Mesendoderm (in vitro differentiated cells): Measurements from ENCODE around the gene C14orf180.

Experiments
- DNase-seq: peaks from one replicate; pipeline ENCODE4 v3.0.0; 2013
- H2AK5ac ChIP-seq: 2 replicates; pipeline ENCODE4 v1.6.1; 2013; ENCODE audit warnings: low read length, inconsistent platforms
- H2BK120ac ChIP-seq: 2 replicates; pipeline ENCODE4 v1.6.1; 2013; ENCODE audit warnings: low read depth, mild to moderate bottlenecking, low read length, moderate library complexity, mixed read lengths
- H2BK15ac ChIP-seq: replicated peaks from 2 replicates; pipeline ENCODE4 v1.6.1; 2013; ENCODE audit warnings: low read depth, mild to moderate bottlenecking, moderate library complexity
- H2BK5ac ChIP-seq: 2 replicates; pipeline ENCODE4 v1.6.1; 2013; ENCODE audit warnings: low read length, inconsistent platforms
- H3K18ac ChIP-seq: 2 replicates; pipeline ENCODE4 v1.6.1; 2013; ENCODE audit warnings: mild to moderate bottlenecking, low read length, mixed read lengths
- H3K23ac ChIP-seq: one replicate; pipeline ENCODE4 v1.6.1; 2013; ENCODE audit warnings: low read length
- H3K27ac ChIP-seq: 2 replicates; pipeline ENCODE4 v1.5.1; 2013; ENCODE audit warnings: low read depth, mild to moderate bottlenecking, inconsistent platforms, low read length, moderate library complexity
- H3K27me3 ChIP-seq: 2 replicates; pipeline ENCODE4 v1.6.1; 2013; ENCODE audit warnings: low read length, control low read depth, mild to moderate bottlenecking, inconsistent platforms; ENCODE audit not compliant: insufficient read depth, poor library complexity
- H3K36me3 ChIP-seq: 2 replicates; pipeline ENCODE4 v1.6.1; 2013; ENCODE audit warnings: low read length, inconsistent platforms; ENCODE audit not compliant: control insufficient read depth, insufficient read depth
- H3K4ac ChIP-seq: one replicate; pipeline ENCODE4 v1.6.1; 2013; ENCODE audit warnings: low read depth, mild to moderate bottlenecking, low read length, moderate library complexity
- H3K4me1 ChIP-seq: 2 replicates; pipeline ENCODE4 v1.6.1; 2013; ENCODE audit warnings: low read depth, low read length, inconsistent platforms; ENCODE audit not compliant: control insufficient read depth
- H3K4me2 ChIP-seq: 2 replicates; pipeline ENCODE4 v1.6.1; 2013; ENCODE audit warnings: low read length
- H3K4me3 ChIP-seq: 2 replicates; pipeline ENCODE4 v1.5.1; 2013; ENCODE audit warnings: mild to moderate bottlenecking, low read length
- H3K56ac ChIP-seq: one replicate; pipeline ENCODE4 v1.6.1; 2013; ENCODE audit warnings: low read length
- H3K79me1 ChIP-seq: 2 replicates; pipeline ENCODE4 v1.6.1; 2013; ENCODE audit warnings: low read length, inconsistent platforms
- H3K79me2 ChIP-seq: 2 replicates; pipeline ENCODE4 v1.6.1; 2013; ENCODE audit warnings: mild to moderate bottlenecking, low read length; ENCODE audit not compliant: control insufficient read depth, insufficient read depth
- H3K9ac ChIP-seq: 2 replicates; pipeline ENCODE4 v1.6.1; 2013; ENCODE audit warnings: low read length, inconsistent platforms
- H4K5ac ChIP-seq: one replicate; pipeline ENCODE4 v1.6.1; 2013; ENCODE audit warnings: low read length
- H4K8ac ChIP-seq: one replicate; pipeline ENCODE4 v1.6.1; 2013; ENCODE audit warnings: low read depth, mild to moderate bottlenecking, control low read depth, low read length, moderate library complexity
- WGBS: extraction: QIAGEN DNeasy Blood & Tissue Kit; methylation state at CpG from one replicate; pipeline ENCODE4 v1.1.7; 2013; ENCODE audit warnings: low lambda C conversion rate, missing lambda C conversion rate; ENCODE audit not compliant: insufficient coverage; ENCODE audit errors: extremely low coverage; 5-methylcytosine and 5-hydroxymethylcytosine counted together

C14orf180 gene

GRCh38 chr14:104624939-104625338 is 45.4 kb downstream of the C14orf180 start:
- no peak for DNase-seq
- no peak overlapping the region for H3K27ac ChIP-seq
- H4K8ac ChIP-seq, result no peak overlapping the region
- H3K56ac ChIP-seq, result no peak overlapping the region
- WGBS, result no CpG with 5 or more reads among the region's 5 CpGs
- no peak overlapping the region for H3K4me3 ChIP-seq
- no peaks in the 10 kb centered on the region for H3K36me3 ChIP-seq
- H3K4ac ChIP-seq, result no peak overlapping the region
- H3K79me1 ChIP-seq, result no peaks in the 10 kb centered on the region
- no peak overlapping the region for H2AK5ac ChIP-seq
- no peak overlapping the region for H3K9ac ChIP-seq
- H2BK15ac ChIP-seq, result no peak overlapping the region
- H2BK5ac ChIP-seq, result no peak overlapping the region
- no peak overlapping the region for H3K18ac ChIP-seq
- no peak overlapping the region for H3K23ac ChIP-seq
- H2BK120ac ChIP-seq, result no peak overlapping the region
- no peaks in the 10 kb centered on the region for H3K79me2 ChIP-seq
- no peaks in the 10 kb centered on the region for H3K27me3 ChIP-seq
- H3K4me2 ChIP-seq, result no peak overlapping the region
- no peaks in the 10 kb centered on the region for H3K4me1 ChIP-seq
- H4K5ac ChIP-seq, result no peak overlapping the region

- H3K36me3 ChIP-seq, result no peaks in the 10 kb centered on the region
- no peaks in the 10 kb centered on the region for H3K4me1 ChIP-seq
- no peak overlapping the region for H2BK5ac ChIP-seq
- no peak overlapping the region for H3K4me2 ChIP-seq
- no peak overlapping the region for H2BK15ac ChIP-seq
- H3K79me2 ChIP-seq, result no peaks in the 10 kb centered on the region
- no CpG with 5 or more reads among the region's 9 CpGs for WGBS
- H4K8ac ChIP-seq, result no peak overlapping the region
- no peaks in the 10 kb centered on the region for H3K27me3 ChIP-seq
- no peaks in the 10 kb centered on the region for H3K79me1 ChIP-seq
- no peak overlapping the region for H4K5ac ChIP-seq
- H3K9ac ChIP-seq, result no peak overlapping the region
- H3K56ac ChIP-seq, result no peak overlapping the region
- no peak for DNase-seq
- H3K23ac ChIP-seq, result no peak overlapping the region
- H2AK5ac ChIP-seq, result no peak overlapping the region
- H3K4ac ChIP-seq, result no peak overlapping the region
- no peak overlapping the region for H2BK120ac ChIP-seq
- no peak overlapping the region for H3K4me3 ChIP-seq
- H3K27ac ChIP-seq, result no peak overlapping the region
- H3K18ac ChIP-seq, result no peak overlapping the region
Observed at GRCh38 chr14:104632781-104633180, 53.2 kb downstream of the C14orf180 start.

- Histone ChIP-seq H3K27ac (no peak overlapping the region), H3K27me3 (no peaks in the 10 kb centered on the region), H2BK15ac (no peak overlapping the region), H3K4me2 (no peak overlapping the region), H3K56ac (no peak overlapping the region), H3K23ac (no peak overlapping the region), H3K4ac (no peak overlapping the region), H3K9ac (no peak overlapping the region), H3K79me1 (no peaks in the 10 kb centered on the region), H2AK5ac (no peak overlapping the region), H3K4me1 (no peaks in the 10 kb centered on the region), H2BK120ac (no peak overlapping the region), H2BK5ac (no peak overlapping the region), H3K18ac (no peak overlapping the region), H3K79me2 (no peaks in the 10 kb centered on the region), H3K36me3 (no peaks in the 10 kb centered on the region), H4K5ac (no peak overlapping the region), H4K8ac (no peak overlapping the region), H3K4me3 (no peak overlapping the region)
- no CpG with 5 or more reads among the region's 24 CpGs for WGBS
- no peak for DNase-seq
Observed at GRCh38 chr14:104633276-104634137, 53.9 kb downstream of the C14orf180 start.

GRCh38 chr14:104634138-104634760 is 54.7 kb downstream of the C14orf180 start:
- no peak overlapping the region for H3K4ac ChIP-seq
- H2BK15ac ChIP-seq, result no peak overlapping the region
- no peak overlapping the region for H3K56ac ChIP-seq
- H3K27ac ChIP-seq, result no peak overlapping the region
- no peaks in the 10 kb centered on the region for H3K79me1 ChIP-seq
- no peak overlapping the region for H3K9ac ChIP-seq
- H3K27me3 ChIP-seq, result no peaks in the 10 kb centered on the region
- no peak overlapping the region for H3K18ac ChIP-seq
- no peak overlapping the region for H4K8ac ChIP-seq
- H3K4me2 ChIP-seq, result no peak overlapping the region
- H2BK5ac ChIP-seq, result no peak overlapping the region
- no peak for DNase-seq
- H3K4me1 ChIP-seq, result no peaks in the 10 kb centered on the region
- H4K5ac ChIP-seq, result no peak overlapping the region
- WGBS, result no CpG with 5 or more reads among the region's 20 CpGs
- no peak overlapping the region for H2BK120ac ChIP-seq
- no peaks in the 10 kb centered on the region for H3K79me2 ChIP-seq
- no peaks in the 10 kb centered on the region for H3K36me3 ChIP-seq
- H3K4me3 ChIP-seq, result no peak overlapping the region
- no peak overlapping the region for H2AK5ac ChIP-seq
- H3K23ac ChIP-seq, result no peak overlapping the region

- Histone ChIP-seq H3K56ac (no peak overlapping the region), H3K27ac (no peak overlapping the region), H3K36me3 (no peaks in the 10 kb centered on the region), H4K5ac (no peak overlapping the region), H3K79me2 (no peaks in the 10 kb centered on the region), H3K4me3 (no peak overlapping the region), H3K4me2 (no peak overlapping the region), H3K18ac (no peak overlapping the region), H3K4ac (no peak overlapping the region), H3K4me1 (no peaks in the 10 kb centered on the region), H2AK5ac (no peak overlapping the region), H3K9ac (no peak overlapping the region), H3K23ac (no peak overlapping the region), H3K79me1 (no peaks in the 10 kb centered on the region), H3K27me3 (no peaks in the 10 kb centered on the region), H2BK5ac (no peak overlapping the region), H2BK15ac (no peak overlapping the region), H4K8ac (no peak overlapping the region), H2BK120ac (no peak overlapping the region)
- no peak for DNase-seq
- WGBS, result no CpG with 5 or more reads among the region's 26 CpGs
Observed at GRCh38 chr14:104634886-104635570, 55.5 kb downstream of the C14orf180 start.
